Natural killer cell treated with Interleukin-12 subunit alpha and Interleukin-12 subunit beta and Interleukin-15 and Interleukin-18, amount 100 ng/mL, for 72 hours (primary cell): Measurements from ENCODE around the gene KRTAP9-6. TPM values are rescaled to one million over a fixed set of nuclear protein-coding genes. Genes with fewer than 3 reads are reported as not detected.

Experiments
- ATAC-seq, 2 donors: fragments of 150-1000 bp; cut with Tn5 transposase in 1 of 2; sonication (Bioruptor Pico), chemical (Tn5 transposase) in 1 of 2; 2 replicates each; pipeline ENCODE4 v1.10.0; 2021
- DNase-seq: peaks from one replicate; pipeline ENCODE4 v3.0.0; 2022; ENCODE audit warnings: low spot score
- H3K27ac Mint-ChIP-seq, 2 donors: 1 replicate in 1 of 2; 2 replicates in 1 of 2; pipeline ENCODE4 v1.8.0; 2022; ENCODE audit warnings: mixed read lengths in 2 of 2, mild to moderate bottlenecking in 1 of 2, moderate library complexity in 1 of 2
- H3K27me3 Mint-ChIP-seq, 2 donors: 1 replicate in 1 of 2; 2 replicates in 1 of 2; pipeline ENCODE4 v1.8.0; 2022; ENCODE audit warnings: mixed read lengths in 2 of 2
- H3K36me3 Mint-ChIP-seq: one replicate; pipeline ENCODE4 v1.8.0; 2022; ENCODE audit warnings: mixed read lengths
- H3K4me1 Mint-ChIP-seq, 2 donors: 1 replicate in 1 of 2; 2 replicates in 1 of 2; pipeline ENCODE4 v1.8.0; 2022; ENCODE audit warnings: low read depth in 2 of 2, mixed read lengths in 2 of 2, mild to moderate bottlenecking in 1 of 2
- H3K4me3 Mint-ChIP-seq: one replicate; pipeline ENCODE4 v1.8.0; 2022; ENCODE audit warnings: mixed read lengths
- H3K9me3 Mint-ChIP-seq: 2 replicates; pipeline ENCODE4 v1.8.0; 2022; ENCODE audit warnings: mixed read lengths
- total RNA-seq, 2 donors: library from RNA; stranded (reverse); gene quantifications; one replicate each; pipeline ENCODE4 v1.2.3, GENCODE V29; 2022

The KRTAP9-6 gene
- total RNA-seq, 2 donors from 2014 or later, result not detected

DNA sequence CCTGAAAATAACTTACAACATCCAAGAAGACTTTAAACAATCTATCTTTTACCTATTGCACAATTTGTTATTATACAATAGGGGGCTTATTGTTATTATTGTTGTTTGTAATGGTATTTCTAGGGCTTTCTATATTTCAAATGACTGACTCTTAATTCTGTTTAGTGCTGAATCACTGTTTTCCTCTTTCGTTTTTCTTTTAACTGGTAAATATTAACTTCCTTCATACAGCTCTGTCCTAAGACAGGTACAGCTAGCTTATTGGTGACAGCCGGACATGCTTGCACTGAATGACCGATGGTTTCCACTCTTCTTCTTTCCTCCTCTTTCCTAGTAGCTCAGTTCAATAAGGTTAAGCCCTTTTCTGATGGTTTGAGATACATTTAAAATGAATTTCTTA is 21.9 kb downstream of the KRTAP9-6 start:
- ATAC-seq (no peak), DNase-seq (no peak)
- Mint-ChIP-seq H3K4me1 (no peaks in the 10 kb centered on the region), H3K4me3 (no peak overlapping the region), H3K9me3 (no peaks in the 10 kb centered on the region), H3K36me3 (no peaks in the 10 kb centered on the region), H3K27ac (no peak overlapping the region), H3K27me3 (peaks cover 11 to 14% of the 10 kb centered on the region in 2 donors)

GRCh38 chr17:41294016-41294415 is 28.8 kb downstream of the KRTAP9-6 start:
- no peak overlapping the region for H3K27ac Mint-ChIP-seq
- no peak for ATAC-seq
- no peaks in the 10 kb centered on the region for H3K36me3 Mint-ChIP-seq
- DNase-seq, result no peak
- peaks cover 9 to 14% of the 10 kb centered on the region in 2 donors for H3K27me3 Mint-ChIP-seq
- no peak overlapping the region for H3K4me3 Mint-ChIP-seq
- H3K4me1 Mint-ChIP-seq, result no peaks in the 10 kb centered on the region
- H3K9me3 Mint-ChIP-seq, result no peaks in the 10 kb centered on the region

DNA sequence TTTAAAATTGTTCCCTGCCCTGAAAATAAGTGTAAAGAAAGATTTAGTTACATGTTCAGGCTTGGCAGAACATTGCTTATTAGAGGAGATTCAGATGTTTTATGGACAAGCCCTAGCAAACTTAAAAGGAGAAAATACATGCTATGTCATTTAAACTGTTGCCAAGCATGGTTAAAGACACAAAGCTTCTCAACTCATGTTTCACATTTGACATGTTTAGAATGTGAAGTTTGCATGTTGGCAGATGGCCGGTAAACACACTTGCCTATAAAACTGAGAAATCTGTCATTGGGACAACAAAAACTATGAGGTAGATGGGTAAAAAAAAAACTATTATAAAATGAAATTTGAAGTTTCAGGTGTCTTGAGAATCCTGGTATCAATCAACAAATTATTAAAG is 31.7 kb downstream of the KRTAP9-6 start:
- ATAC-seq (no peak), DNase-seq (no peak)
- Mint-ChIP-seq H3K36me3 (no peaks in the 10 kb centered on the region), H3K9me3 (no peaks in the 10 kb centered on the region), H3K27ac (no peak overlapping the region), H3K4me1 (peaks cover 0 to 4% of the 10 kb centered on the region in 2 donors), H3K4me3 (no peak overlapping the region), H3K27me3 (peaks cover 18 to 19% of the 10 kb centered on the region in 2 donors)

DNA sequence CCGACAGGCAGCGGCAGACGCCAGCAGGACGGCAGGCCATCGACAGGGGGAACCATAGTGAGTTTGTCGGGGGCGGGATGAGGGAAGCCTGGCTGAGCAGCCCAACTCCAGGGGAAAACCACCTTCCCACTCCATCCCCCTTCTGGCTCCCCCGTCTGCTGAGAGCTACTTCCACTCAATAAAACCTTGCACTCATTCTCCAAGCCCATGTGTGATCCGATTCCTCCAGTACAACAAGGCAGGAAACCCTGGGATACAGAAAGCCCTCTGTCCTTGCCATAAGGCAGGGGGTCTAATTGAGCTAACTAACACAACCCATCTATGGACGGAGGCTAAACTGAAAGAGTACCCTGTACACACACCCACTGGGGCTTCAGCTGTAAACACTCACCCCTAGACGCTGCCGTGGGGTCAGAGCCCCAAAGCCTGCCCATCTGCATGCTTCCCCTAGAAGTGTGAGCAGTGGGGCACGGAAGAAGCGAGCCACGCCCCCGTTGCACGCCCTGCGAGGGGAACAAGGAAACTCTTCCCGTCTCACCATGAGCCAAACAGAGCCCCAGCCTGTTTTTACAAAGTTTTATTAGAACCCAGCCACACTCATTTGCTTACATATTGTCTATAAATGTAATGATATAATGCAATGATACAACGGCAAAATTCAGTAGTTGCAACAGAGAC is 33.4 kb downstream of the KRTAP9-6 start:
- Mint-ChIP-seq H3K4me1 (peaks cover 0 to 4% of the 10 kb centered on the region in 2 donors), H3K9me3 (no peaks in the 10 kb centered on the region), H3K36me3 (no peaks in the 10 kb centered on the region), H3K4me3 (no peak overlapping the region), H3K27ac (no peak overlapping the region), H3K27me3 (peaks cover 17 to 18% of the 10 kb centered on the region in 2 donors)
- ATAC-seq (no peak), DNase-seq (no peak)

DNA sequence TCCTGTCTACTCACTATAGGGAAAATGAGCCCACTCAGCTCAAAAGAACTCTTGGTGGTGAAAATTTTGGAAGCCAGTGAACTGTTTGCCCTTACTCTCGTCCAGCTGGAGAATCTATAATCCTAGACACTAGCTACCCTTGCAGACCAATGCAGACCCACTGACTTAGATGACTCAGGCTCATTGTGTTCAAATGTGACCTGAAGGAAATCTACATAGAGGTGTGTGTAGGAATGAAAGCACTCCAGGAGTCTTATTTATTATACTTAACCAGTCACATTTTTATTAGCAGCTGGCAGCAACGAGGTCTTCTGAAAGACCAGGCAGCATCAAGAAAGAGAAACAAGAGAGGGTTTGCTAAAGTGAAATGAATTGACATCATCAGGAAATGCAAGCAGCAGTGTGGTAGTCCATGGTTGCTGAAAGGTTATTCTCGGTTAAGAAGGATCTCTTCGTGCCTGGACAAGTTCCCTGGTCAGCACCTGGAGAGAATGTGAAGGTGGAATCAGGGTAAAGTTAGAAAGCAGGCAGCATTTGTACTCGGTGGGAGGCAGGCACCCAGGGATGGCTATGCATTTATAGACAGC is 36.1 kb downstream of the KRTAP9-6 start:
- Mint-ChIP-seq H3K36me3 (no peaks in the 10 kb centered on the region), H3K4me1 (peaks cover 0 to 4% of the 10 kb centered on the region in 2 donors), H3K27ac (no peak overlapping the region), H3K9me3 (no peaks in the 10 kb centered on the region), H3K4me3 (no peak overlapping the region), H3K27me3 (peaks cover 16 to 19% of the 10 kb centered on the region in 2 donors)
- ATAC-seq (no peak), DNase-seq (no peak)

DNA sequence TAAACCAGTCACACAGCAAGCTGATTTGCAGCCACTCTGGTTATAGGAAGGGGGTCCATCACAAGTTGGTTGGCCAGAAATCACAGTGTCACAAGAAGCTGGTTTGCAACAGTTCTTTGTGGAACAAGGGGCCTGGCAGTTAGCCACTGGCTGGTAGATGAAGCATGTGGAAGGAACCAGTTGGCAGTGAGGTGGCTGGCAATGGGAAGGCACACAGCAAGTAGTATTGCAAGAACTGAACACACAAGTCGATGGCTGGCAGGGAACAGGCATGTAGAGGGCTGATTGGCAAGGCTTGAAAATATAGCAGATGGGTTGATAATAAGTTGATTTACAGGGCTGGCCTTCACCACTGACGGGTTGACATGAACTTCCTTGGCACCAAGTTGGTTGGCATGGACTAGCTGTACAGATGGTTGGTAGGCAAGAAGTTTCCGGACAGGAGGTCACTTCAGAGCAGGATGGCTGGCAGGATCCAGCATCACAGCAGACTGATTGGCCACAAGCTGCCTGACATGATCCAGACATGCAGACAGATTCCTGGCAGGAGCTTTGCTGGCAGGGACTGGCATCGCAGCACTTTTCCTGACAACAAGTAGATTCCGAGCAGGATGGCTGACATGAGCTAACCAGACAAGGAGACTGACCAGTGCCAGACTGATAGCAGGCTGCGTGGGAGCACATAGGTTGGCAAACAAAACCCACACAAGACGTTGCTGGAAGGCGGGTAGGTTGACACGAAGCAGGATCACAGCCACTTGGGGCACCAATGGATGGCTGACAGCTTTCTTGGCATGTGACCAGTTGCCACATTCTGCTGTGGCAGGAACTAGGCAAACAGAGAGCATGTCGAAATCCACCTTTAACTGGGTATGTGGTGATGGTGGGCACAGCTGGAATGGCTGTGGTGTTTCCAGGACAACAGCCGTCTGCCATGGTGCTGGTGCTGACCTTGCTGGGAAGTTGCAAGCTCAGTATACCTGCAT is 37.0 kb downstream of the KRTAP9-6 start, which contains the start of gene KRTAP29-1:
KRTAP29-1 (minus strand) TSS at position 936 of the 986 bp plus-strand sequence; CDS start at position 936, 0 bp downstream.
- Mint-ChIP-seq H3K27ac (no peak within 1 kb of the TSS), H3K4me3 (no peak within 1 kb of the TSS), H3K36me3 (no peaks in the 10 kb centered on the region), H3K27me3 (peaks cover 16 to 19% of the 10 kb centered on the region in 2 donors), H3K4me1 (peaks cover 6 to 10% of the 10 kb centered on the region in 2 donors), H3K9me3 (no peaks in the 10 kb centered on the region)
- ATAC-seq, result no peak
- DNase-seq, result no peak

DNA sequence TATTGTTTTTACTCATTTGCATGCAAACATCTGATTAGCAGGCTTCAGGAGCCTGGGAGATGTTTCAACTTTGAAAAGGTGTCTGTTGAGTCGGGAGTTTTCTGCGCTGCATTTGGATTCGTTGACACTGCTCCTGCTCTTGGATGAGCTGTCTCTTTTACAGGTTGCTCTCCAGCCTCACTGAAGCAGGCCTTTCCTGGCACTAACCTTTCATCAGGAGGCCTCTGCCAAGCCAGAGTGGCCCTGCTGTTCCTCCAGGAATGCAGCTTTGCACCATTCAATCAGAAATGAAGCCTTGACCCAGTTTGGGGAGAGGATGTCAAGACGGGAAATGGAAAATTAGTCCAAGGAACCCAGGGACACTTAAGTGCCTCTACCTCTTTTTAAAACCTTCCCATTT is 37.8 kb downstream of the KRTAP9-6 start:
- H3K27me3 Mint-ChIP-seq, result peaks cover 16 to 19% of the 10 kb centered on the region in 2 donors
- H3K36me3 Mint-ChIP-seq, result no peaks in the 10 kb centered on the region
- ATAC-seq (no peak), DNase-seq (no peak)
- no peak overlapping the region for H3K27ac Mint-ChIP-seq
- no peaks in the 10 kb centered on the region for H3K9me3 Mint-ChIP-seq
- no peak overlapping the region for H3K4me3 Mint-ChIP-seq
- peaks cover 14 to 17% of the 10 kb centered on the region in 2 donors for H3K4me1 Mint-ChIP-seq

DNA sequence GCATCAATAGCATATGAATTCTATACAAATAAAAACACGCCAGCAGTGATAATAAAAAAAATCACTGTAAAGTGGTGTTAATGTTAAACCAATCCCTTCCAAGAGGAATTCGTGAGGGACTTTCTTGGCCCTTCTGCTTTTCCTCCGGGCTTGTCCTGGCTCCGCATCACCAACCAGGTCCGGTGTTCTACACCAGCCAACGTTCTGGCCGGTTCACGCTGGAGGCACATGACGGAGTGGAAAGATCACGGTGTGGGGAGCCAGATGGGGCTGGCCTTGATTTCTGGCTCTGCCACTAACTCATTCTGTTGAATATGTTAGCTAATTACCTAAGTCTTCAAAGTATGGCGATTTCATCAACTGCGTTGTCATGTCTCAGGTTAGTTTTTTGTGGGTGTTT is 38.9 kb downstream of the KRTAP9-6 start:
- H3K9me3 Mint-ChIP-seq, result no peaks in the 10 kb centered on the region
- H3K4me3 Mint-ChIP-seq, result no peak overlapping the region
- ATAC-seq (no peak), DNase-seq (no peak)
- H3K27ac Mint-ChIP-seq, result no peak overlapping the region
- peaks cover 16 to 19% of the 10 kb centered on the region in 2 donors for H3K27me3 Mint-ChIP-seq
- no peaks in the 10 kb centered on the region for H3K36me3 Mint-ChIP-seq
- peaks cover 25 to 28% of the 10 kb centered on the region in 2 donors for H3K4me1 Mint-ChIP-seq

DNA sequence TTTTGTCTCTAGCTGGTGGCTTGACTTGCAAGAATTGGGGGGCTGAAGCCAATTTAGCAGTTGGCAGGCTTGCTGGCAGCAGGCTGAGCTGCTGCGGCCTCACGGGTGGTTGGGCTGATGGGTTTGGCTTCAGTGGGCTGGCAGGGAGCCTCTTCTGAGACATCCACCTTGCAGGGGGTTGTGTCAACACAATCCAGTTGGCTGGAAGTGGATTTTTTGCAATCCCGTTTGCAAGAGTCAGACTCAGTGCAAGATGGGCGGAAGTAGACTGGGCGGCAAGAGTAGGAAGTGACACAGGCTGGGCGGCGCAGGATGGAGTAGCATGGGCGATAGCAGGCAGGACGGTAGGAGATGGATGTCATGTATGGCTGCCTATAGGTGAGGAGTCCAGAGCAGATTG is 42.5 kb downstream of the KRTAP9-6 start:
- peaks cover 4 to 6% of the 10 kb centered on the region in 2 donors for H3K27me3 Mint-ChIP-seq
- H3K4me3 Mint-ChIP-seq, result peak overlapping the region; percentile 78
- no peaks in the 10 kb centered on the region for H3K36me3 Mint-ChIP-seq
- DNase-seq, result no peak
- no peaks in the 10 kb centered on the region for H3K9me3 Mint-ChIP-seq
- ATAC-seq, result no peak
- H3K27ac Mint-ChIP-seq, result peak overlapping the region; percentile 21 to 60
- H3K4me1 Mint-ChIP-seq, result peaks cover 30 to 40% of the 10 kb centered on the region in 2 donors

DNA sequence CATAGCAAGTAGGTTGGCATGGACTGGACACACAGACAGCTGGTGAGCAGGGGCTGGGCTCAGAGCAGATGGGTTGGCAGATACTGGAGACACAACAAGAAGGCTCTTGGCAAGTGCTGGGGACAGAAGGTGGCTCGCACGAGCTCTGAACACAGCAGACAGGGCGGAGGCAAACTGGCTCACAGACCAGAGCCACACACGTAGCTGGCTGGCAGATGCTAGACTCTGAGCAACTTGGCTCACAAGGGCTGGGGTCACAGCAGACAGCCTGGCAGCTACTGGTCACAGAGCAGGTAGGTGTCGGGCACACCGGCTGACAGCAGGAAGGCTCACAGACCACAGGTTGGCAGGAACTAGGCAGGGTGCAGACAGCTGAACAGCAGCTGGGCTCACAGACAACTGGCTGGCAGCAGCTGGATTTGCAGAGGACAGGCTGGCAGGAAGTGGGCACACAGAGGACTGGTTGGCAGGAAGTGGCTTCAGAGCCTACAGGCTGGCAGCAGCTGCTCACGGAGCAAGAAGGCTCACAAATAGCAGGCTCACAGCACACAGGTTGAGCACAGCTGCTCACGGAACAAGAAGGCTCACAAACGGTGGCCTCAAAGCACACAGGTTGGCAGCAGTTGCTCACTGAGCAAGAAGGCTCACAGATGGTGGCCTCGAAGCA is 43.2 kb downstream of the KRTAP9-6 start:
- Mint-ChIP-seq H3K27ac (peak overlapping the region; percentile 21 to 60), H3K4me3 (peak overlapping the region; percentile 78), H3K36me3 (no peaks in the 10 kb centered on the region), H3K27me3 (peaks cover 4 to 6% of the 10 kb centered on the region in 2 donors), H3K9me3 (no peaks in the 10 kb centered on the region), H3K4me1 (peaks cover 30 to 40% of the 10 kb centered on the region in 2 donors)
- no peak for DNase-seq
- ATAC-seq, result peak; percentile 83

- Mint-ChIP-seq H3K36me3 (no peaks in the 10 kb centered on the region), H3K9me3 (no peaks in the 10 kb centered on the region), H3K4me1 (peaks cover 30 to 40% of the 10 kb centered on the region in 2 donors), H3K4me3 (peak within 1 kb of the TSS; percentile 78), H3K27ac (peak within 1 kb of the TSS; percentile 21 to 60), H3K27me3 (peaks cover 4 to 6% of the 10 kb centered on the region in 2 donors)
- DNase-seq (no peak), ATAC-seq (peak; percentile 56 to 63)
Observed at GRCh38 chr17:41308918-41309359, 43.8 kb downstream of the KRTAP9-6 start, which contains the start of gene KRTAP16-1. Gene KRTAP16-1 (minus strand): TSS chr17:41309309. CDS start chr17:41309253, 56 bp downstream.

GRCh38 chr17:41311111-41311510 is 45.9 kb downstream of the KRTAP9-6 start:
- H3K4me1 Mint-ChIP-seq, result peaks cover 30 to 40% of the 10 kb centered on the region in 2 donors
- no peak overlapping the region for H3K27ac Mint-ChIP-seq
- no peak for DNase-seq
- H3K9me3 Mint-ChIP-seq, result no peaks in the 10 kb centered on the region
- no peaks in the 10 kb centered on the region for H3K36me3 Mint-ChIP-seq
- H3K27me3 Mint-ChIP-seq, result no peaks in the 10 kb centered on the region
- no peak for ATAC-seq
- no peak overlapping the region for H3K4me3 Mint-ChIP-seq

- DNase-seq (no peak), ATAC-seq (no peak)
- H3K36me3 Mint-ChIP-seq, result peaks cover 6% of the 10 kb centered on the region
- H3K27ac Mint-ChIP-seq, result no peak within 1 kb of the TSS
- H3K27me3 Mint-ChIP-seq, result peaks cover 0 to 2% of the 10 kb centered on the region in 2 donors
- no peak within 1 kb of the TSS for H3K4me3 Mint-ChIP-seq
- H3K4me1 Mint-ChIP-seq, result peaks cover 0 to 7% of the 10 kb centered on the region in 2 donors
- H3K9me3 Mint-ChIP-seq, result no peaks in the 10 kb centered on the region
Observed at GRCh38 chr17:41315204-41315794, 50.1 kb downstream of the KRTAP9-6 start, which contains the start of gene KRTAP17-1. Gene KRTAP17-1 (minus strand): TSS chr17:41315710. CDS start chr17:41315650, 60 bp downstream.
